Activated CD4-positive, CD25-positive, alpha-beta regulatory T cell treated with anti-CD3 and anti-CD28 coated beads, Interleukin-2, amount 50 U/mL, for 24 hours (primary cell): Measurements from ENCODE around the gene ZNF595.
"Not testable (repeated sequence)": the region's sequence is repeated elsewhere in the genome, so short reads cannot be mapped to it uniquely, and the experiment has no call there.

Experiments
- ATAC-seq, 2 donors: fragments of 150-1000 bp; cut with Tn5 transposase; one replicate each; pipeline ENCODE4 v1.10.0; 2021; ENCODE audit warnings: mild to moderate bottlenecking in 1 of 2, moderate library complexity in 1 of 2

ZNF595 gene

DNA sequence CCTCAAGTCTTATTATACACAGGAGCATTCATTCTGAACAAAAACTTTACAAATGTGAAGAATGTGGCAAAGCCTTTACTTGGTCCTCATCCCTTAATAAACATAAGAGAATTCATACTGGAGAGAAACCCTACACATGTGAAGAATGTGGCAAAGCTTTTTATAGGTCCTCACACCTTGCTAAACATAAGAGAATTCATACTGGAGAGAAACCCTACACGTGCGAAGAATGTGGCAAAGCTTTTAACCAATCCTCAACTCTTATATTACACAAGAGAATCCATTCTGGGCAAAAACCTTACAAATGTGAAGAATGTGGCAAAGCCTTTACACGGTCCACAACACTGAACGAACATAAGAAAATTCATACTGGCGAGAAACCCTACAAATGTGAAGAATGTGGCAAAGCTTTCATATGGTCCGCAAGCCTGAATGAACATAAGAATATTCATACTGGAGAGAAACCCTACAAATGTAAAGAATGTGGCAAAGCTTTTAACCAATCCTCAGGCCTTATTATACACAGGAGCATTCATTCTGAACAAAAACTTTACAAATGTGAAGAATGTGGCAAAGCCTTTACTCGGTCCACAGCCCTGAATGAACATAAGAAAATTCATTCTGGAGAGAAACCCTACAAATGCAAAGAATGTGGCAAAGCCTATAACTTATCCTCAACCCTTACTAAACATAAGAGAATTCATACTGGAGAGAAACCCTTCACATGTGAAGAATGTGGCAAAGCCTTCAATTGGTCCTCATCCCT, 33.6 kb downstream of the ZNF595 start:
- not testable (repeated sequence) for ATAC-seq

DNA sequence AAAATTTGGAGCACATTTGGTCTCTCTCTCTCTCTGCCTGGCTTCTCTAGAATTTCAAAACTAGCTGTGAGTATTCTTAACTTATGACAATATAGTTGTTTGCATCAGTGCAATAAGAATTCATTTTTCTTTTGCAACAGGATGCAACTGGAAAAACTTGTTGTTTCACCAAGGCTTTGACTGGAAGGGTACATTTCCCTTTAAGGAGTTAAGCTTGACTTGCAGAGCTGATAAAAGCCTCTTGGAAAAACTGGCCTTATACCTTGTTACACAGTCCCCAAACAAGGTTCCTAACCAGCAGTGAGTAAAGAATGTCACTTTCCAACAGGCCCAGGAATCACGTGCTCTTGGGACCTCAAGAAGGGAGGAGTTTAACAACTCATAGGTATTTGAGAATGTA, 45.3 kb downstream of the ZNF595 start:
- no peak for ATAC-seq

DNA sequence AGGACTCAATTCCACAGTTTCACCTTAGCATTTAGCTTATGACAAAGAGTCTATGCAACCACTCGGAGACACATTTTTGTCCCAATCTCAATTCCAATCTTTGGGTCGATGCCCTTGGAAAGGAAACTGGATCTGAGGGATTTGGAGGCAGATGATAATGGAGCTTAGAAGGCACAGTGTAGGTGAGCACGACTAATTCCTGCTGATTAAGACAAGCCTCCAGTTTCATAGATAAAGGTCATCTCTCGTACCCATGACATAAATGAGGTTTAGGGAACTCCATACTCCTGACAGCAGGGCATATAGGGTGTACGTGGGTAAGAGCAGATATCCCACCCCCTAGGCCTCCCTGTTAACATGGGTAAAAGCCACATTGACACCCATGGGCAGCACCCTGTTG, 46.7 kb downstream of the ZNF595 start:
- ATAC-seq: no peak

DNA sequence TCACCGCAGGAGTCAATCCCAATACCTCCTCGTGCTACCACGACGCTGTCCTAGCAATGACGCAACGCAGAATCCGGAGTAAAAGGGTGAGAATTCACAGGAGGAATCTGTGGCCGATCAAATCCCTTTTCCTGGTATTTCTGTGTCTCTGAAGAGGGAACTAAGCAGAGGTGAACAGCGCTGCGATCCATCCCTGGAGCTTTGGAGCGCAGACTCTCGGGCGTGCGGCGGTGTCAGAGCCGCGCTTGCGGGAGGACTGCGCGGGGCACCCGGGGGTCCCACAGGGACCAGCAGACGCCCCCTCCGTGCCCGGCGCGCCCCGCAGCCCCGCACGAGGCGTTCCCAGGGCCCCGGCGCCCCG, 53.9 kb downstream of the ZNF595 start:
- ATAC-seq: no peak

DNA sequence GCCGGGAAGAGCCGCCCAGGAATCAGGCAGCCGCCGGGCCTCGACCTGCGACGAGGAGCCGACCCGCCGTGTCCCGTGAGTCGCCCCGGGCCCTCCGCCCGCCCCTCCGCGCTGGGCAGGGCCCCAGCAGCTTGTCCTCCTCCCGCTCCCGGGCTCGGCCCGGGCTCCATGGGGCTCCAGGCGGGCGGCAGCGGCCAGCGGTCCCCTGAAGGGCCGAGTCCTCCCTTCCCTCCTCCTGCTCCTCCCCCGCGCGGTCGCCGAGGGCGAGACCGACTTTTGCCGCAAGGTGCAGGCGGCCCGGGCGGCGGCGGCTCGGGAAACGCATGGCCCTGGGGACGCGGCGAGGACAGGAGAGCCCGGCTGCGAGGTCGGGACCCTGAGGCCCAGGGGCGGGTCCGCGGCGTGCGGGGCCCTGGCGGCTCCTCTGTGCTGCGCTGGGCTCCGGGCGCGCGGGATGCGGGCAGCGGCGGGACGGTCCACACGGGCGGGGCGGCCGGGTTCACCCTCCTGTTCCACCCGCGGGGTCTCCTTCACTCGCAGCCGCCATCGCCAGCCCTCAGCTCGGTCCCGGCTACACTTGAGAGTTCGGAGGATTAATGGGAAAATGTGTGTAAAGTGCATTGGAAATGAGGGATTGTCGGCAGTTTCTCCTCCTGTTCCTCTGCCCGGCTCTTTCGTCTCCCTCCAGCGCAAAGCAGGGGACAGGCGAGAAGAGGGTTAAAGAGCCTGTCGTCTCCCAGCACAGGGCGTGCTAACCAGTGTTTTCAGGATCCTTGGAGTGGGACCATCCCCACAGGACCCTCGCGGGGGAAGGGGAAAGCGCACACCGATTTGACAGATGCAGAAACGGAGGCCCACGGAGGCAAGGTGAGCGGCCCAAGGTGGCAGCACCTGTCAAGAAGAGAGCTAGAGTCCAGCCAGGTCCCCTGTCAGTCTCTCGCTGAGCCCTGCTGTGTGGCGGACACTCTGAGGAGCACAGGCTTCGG, 54.6 kb downstream of the ZNF595 start:
- no peak for ATAC-seq

DNA sequence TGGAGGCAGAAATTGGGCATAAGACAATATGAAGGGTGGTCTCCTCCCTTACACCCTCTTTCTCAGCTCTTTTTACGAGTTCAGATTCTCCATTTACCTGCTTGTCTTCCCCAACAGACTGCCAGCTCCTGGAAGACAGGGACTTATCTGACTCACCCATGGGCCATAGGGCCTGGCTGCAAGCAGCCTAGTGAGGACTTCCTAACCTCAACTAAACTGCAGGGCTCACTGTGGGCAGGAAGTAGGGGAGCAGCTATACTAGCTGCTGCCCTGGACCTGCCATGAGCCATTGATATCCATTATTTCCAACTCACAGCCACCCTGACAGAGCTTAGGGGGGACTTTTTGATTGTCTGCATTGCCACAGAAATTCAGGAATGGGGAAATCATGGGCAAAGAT, 59.6 kb downstream of the ZNF595 start:
- ATAC-seq: no peak

DNA sequence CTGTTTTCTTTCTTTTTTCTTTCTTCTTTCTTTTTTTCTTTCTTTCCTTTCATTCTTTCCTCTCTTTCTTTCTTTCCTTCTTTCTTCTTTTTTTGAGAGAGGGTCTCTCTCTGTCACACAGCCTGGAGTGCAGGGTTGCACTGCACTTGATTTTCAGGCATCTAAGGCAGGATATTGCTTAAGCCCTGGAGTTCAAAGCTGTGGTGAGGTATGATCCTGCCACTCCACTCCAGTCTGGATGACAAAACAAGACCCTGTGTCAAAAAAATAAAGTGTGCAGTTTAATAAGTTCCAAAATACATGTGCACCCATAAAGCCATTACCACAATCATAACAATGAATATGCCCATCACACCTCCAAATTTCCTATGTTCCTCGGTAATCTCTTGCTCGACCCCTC, 60.6 kb downstream of the ZNF595 start:
- ATAC-seq: no peak

DNA sequence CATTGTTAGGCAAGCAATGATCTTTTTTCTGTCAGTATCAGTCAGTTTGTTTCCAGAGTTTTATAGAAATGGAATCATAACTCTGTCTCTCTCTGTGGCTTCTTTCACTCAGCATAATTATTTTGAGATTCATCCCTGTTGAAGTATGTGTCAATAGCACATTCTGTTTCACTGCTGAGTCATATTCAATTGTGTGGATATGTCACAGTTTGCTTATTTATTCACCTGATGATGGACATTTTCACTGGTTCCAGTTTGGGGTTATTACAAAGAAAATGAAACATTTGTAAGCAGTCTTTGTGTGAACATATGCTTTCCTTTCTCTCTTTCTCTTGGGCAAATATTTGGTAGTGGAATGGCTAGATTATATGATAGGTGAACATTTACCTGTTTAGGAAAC, 61.0 kb downstream of the ZNF595 start:
- ATAC-seq: no peak

DNA sequence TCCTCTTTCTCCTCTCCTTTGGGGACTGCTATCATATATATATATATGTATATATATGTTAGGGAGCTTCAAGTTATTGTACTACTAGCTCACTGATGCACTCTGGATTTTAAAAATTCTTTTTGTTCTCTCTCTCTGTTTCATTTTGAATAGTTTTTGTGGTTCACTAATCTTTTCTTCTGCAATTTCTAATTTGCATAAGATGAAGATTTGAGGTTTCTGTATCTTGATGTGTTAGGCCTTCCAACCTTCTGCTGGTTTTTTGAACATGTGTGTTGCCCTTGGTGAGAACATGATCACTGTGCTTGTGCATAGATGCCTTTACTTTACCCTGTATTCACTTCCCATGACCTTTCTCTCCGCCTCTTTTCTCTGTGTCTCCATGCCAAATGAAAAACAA, 63.4 kb downstream of the ZNF595 start:
- no peak for ATAC-seq

DNA sequence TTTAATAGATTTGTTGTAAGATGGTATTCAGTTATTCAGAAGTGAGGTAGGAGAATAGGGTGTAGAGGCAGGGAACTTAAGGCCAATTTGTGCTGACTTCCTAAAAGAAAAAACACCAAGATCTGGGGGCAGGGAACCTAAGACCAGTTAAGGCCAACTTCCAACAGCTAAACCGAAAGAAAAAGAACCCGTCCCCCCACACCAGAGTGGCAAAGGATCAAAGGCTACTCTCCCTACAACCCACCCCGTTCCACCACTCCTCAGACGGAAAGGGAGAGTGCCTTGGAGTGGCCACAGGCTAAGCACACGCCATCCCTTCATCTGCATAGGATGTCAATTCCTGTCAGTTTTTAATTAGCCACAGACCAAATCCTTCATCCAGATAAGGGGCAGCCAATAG, 67.5 kb downstream of the ZNF595 start:
- no peak for ATAC-seq

DNA sequence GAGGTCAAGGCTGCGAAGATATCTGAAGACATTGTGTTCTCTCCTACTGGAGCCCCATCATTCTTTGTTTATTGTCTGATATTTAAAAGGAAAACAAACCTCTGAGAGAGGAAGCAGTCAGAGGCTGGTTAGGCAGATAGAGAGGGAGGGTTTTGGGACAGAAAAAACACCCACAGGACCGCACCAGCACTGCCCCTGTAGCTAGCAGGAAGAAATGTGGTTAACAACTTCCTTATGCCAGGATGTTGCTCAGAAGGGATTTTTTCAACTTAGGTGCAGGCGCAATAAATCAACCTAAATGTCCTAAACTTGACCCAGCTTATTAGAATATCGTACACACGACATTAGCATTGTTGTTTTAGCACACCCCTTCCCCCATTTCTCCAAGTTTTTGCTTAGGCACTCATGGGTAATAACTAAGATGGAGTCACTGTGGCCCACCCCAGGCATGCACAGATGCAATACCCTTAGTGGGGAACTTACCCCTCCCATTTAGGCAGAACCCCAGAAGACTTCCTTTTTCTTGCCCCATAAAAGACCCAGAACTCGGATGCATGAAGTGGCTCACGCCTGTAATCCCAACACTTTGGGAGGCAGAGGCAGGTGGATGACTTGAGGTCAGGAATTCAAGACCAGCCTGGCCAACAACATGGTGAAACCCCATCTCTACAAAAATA, 68.4 kb downstream of the ZNF595 start:
- no peak for ATAC-seq

DNA sequence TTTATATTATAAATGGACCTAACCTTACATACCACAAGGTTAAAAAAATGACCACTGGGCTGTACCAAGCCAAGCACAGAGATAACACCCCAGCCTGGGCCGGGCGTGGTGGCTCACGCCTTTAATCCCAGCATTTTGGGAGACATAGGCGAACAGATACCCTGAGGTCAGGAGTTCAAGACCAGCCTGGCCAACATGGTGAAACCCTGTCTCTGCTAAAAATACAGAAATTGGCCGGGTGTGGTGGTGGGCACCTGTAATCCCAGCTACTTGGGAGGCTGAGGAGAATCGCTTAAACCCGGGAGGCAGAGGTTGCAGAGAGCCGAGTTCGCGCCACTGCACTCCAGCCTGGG, 70.8 kb downstream of the ZNF595 start:
- not testable (repeated sequence) for ATAC-seq

DNA sequence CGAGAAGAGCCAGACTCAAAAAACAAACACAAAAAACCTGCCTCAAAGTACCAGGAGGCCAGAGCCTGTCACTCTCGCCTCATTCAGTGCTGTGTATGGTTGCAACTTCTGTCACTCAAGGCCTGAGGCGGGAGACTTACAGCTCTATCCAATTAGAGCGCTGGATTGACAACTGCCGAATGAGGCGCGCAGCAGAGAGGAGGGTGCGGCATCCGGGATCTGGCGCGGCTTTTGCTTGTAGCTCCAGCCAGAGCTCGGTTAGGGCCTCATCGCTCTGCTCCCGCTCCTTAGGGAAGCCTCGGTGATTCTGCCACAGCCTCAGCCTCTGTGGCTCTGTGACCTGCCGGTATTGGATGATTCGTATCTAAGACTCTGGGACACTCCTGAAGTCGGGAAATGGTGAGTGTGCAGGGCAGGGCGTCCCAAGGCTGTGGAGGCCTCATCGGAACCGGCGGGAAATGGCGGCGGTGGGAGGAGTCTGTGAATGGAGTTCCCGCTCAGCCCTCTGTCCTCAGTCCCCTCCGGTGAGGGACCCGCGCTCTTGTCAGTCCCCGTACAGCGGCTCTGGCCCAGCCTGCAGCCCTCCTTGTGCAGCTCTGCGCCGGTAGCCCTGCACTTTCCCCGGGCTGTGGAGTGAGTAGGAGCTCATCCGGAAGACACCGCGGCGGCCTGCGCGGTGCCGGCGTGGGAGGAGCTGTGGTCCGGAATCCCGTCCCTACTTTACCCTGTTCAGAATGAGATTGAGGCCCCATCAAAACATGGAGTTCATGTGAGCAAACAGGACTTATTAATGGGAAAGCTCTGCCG, 71.4 kb downstream of the ZNF595 start, which contains the start of gene ZNF718:
TSS of gene ZNF718 (plus strand) at position 227 of the 807 bp plus-strand sequence. CDS start at position 397, 170 bp downstream.
- ATAC-seq: peak; percentile 99

DNA sequence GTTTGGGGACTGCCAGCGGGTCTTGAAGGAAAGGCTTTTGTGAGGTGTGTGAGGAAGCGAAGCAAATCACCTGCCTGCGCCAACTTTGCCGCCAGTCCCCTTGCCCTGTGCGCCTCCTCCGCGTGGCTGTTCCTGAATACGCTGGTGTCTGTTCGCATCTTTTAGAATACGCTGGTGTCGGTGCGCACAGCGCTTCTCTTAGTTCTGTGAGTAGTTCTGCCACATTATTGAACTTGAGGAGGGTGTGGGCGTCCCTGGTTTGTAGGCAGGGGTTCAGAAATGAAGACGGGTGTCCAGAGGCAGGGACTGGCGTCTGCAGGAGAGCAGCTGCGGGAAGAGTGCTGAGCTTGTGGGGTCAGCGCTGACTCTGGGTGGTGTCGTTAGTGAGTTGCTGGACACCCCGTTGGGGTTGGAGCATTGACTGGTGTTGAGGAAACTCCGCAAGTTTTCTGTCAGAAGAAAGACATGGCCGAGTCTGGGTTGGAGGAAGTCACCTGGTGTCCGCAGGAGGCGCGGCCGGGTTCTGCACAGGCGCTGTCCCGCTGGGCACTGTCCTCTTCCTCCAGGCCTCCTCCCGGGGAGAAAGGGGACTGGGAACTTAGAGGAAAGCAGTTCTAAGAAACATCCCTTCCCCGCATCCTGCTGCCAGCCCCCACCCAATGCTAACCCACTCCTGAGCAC, 72.1 kb downstream of the ZNF595 start:
- peak in 1 of 2 donors; percentile 1 for ATAC-seq

DNA sequence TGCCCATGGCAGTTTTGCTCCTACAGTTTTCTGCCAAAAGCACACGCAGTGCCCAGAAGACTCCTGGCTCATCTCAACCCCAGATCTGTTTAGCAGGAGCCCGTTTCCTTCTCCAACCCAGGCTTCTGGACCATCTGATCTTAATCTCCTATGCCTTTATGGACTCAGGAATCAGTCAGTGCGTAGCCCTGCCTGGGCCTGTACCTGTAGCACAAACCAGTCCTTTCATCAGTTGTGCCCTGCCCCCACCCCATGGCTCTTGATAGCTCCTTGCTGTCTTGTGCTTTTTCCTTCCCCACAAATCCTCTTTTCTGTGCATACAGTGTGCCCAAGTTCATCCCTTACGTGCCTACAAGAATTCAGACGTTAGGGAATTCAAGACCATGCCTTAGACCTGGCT, 72.7 kb downstream of the ZNF595 start:
- ATAC-seq: no peak

DNA sequence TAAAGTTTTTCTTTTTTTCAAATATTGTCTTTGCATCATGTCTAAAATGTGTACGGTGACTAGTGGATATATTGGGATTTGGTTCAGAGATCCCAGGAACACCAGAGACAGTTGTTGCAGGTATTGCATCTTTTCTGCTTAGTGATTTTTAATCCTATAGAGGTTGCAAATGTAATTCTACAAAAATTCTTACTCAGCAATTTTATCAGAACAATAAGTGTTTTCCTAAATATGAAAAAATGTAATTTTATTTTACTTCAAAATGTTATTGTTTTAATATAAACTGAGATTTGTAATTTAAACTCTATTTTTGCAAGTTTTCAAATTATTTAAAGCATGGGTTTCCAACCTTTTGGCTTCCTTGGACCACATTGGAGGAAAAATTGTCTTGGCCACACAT, 79.4 kb downstream of the ZNF595 start:
- ATAC-seq: no peak
